Prostate gland (tissue), 2 donors: ENCODE measurements around the gene CA7.

Source experiments
- POLR2A ChIP-seq: fragments of 450-650 bp; IDR thresholded peaks from one replicate; pipeline ENCODE4 v1.6.1; 2016; ENCODE audit warnings: antibody characterized with exemption, mild to moderate bottlenecking
- POLR2AphosphoS5 ChIP-seq: sonication (generic); formaldehyde crosslinking; IDR thresholded peaks from one replicate; pipeline ENCODE4 v1.6.1; 2017; ENCODE audit warnings: antibody characterized with exemption
- TF ChIP-seq, protein P1 (sequence below), 4 experiments: fragments of 200-600 bp in 2 of 4; fragments of 450-650 bp in 2 of 4; sonication (generic) in 2 of 4; IDR thresholded peaks; 1 replicate in 3 of 4; 2 replicates in 1 of 4; pipeline ENCODE4 v1.5.1; 2016 to 2019; ENCODE audit warnings: antibody characterized with exemption in 4 of 4, mild to moderate bottlenecking in 2 of 4, moderate library complexity in 2 of 4

GRCh38 chr16:66851166-66851964 lies 7.2 kb downstream of the CA7 start:
- TF ChIP-seq, protein P1, sequence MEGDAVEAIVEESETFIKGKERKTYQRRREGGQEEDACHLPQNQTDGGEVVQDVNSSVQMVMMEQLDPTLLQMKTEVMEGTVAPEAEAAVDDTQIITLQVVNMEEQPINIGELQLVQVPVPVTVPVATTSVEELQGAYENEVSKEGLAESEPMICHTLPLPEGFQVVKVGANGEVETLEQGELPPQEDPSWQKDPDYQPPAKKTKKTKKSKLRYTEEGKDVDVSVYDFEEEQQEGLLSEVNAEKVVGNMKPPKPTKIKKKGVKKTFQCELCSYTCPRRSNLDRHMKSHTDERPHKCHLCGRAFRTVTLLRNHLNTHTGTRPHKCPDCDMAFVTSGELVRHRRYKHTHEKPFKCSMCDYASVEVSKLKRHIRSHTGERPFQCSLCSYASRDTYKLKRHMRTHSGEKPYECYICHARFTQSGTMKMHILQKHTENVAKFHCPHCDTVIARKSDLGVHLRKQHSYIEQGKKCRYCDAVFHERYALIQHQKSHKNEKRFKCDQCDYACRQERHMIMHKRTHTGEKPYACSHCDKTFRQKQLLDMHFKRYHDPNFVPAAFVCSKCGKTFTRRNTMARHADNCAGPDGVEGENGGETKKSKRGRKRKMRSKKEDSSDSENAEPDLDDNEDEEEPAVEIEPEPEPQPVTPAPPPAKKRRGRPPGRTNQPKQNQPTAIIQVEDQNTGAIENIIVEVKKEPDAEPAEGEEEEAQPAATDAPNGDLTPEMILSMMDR (IDR thresholded peaks at IDR 0.05) = no peak
- TF ChIP-seq POLR2AphosphoS5 = no peak
- no peak for TF ChIP-seq POLR2A
